Epithelial cell of prostate (primary cell): ENCODE results near the gene SLIT3.

Experiments
- DNase-seq: peaks from one replicate; pipeline ENCODE4 v3.0.0-alpha.2; 2011; ENCODE audit warnings: low read depth, low spot score
- H3K27ac ChIP-seq: fragments of 450-650 bp; 2 replicates; pipeline ENCODE4 v1.5.1; 2017; ENCODE audit warnings: mild to moderate bottlenecking

SLIT3 gene

DNA sequence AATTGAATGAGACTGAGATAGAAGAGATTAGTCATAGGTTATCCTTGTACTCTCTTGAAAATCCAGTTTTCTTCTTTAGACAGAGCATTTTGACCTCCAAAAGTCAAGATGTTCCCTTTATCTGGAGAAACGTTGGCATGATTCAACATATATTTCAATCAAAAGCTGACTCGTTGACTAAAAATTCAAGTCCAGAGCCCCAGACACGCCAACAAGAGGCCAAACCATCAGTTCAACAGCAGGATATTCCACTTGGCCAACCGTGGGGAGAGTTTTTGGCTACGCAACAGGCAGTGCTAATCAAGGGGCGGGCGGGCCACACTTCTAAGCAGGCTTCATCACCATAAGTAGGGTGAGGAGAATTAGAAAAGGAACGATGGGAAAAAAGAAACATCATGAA lies 119.1 kb downstream of the SLIT3 start:
- H3K27ac ChIP-seq: no peak overlapping the region
- no peak for DNase-seq

DNA sequence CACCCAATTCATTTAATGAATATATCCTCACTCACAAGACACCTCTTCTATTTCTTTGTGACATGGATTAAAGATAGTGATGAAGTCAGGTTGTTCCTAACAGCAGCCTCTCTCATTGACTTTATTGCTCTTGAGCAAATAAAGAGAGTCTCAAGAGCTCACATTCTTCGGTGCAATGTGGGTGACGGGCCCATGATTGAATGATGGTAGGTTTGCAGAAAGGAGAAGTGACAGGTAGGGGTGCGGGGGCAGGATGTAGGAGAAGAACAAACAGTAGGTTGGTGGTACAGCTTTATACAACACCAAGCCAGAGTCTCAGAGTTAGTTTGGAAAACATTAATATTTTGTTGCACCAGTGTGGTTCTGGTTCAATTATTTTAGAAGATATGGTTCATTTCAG lies 122.2 kb downstream of the SLIT3 start:
- no peak for DNase-seq

DNA sequence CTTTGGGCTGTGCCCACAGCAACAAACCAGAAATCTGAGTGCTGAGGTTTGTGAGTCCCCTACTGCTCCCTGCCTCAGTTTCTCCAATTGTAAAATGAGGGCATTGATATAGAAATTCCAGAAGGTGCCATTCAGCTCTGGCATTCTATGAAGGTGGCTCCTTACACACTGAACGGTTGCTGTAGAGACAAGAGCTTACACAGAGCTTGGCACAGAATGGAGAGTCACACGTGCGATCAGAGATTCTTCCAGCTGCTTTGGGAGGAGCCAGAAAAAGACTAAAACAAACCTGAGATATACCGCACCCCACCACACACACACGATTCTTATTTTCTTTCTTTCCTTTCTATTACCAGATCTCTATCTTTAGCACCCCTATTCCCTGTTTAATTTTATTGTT lies 122.7 kb downstream of the SLIT3 start:
- H3K27ac ChIP-seq: no peak overlapping the region
- no peak for DNase-seq

More for the DNA sequence above, 122.2 kb downstream of the SLIT3 start:
- H3K27ac ChIP-seq: no peak overlapping the region

DNA sequence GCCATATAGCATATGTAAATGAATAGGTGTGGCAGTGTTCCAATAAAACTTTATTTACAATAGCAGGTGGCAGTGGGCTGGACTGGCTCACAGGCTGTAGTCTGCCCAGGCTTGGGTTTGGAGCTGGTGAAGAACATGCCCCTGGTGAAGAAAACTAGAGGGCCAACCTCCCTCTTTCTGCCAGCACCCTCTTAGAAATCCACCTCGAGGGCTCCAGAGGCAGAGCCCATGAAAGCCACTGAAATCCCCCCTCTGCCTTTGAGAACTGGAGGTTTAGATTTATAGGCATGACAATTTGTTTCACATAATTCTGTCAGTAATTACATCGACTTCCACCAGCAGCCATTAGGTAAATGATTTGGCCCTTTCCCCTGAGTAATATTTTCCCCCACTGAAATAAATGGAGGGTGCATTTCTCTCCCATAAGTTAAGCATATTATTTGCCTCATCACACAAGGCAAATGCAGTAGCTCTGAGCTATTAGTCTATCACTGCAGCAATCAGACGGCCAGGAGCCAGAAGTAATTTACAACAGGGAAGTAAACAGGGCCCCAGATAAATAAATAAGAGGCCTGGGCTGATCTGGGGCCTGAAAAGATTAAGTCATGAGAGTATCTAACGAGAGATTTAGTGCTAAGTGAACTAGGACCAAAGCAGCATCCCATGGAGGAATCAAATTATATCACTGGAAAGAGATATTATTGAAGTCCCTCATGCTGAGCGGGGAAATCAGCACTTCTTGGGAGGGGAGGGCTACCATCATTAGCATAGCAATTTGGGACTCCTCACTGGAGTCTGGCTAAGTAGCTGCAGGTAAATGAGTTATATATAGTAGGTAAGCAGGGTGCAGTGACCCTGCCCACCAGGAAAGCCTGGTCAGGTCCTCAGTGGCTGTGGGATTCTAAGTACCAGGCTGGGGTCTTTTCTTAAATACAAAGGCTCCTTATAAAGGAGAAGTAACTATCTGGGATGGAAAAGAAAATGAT lies 123.9 kb downstream of the SLIT3 start:
- no peak for DNase-seq
- no peak overlapping the region for H3K27ac ChIP-seq

DNA sequence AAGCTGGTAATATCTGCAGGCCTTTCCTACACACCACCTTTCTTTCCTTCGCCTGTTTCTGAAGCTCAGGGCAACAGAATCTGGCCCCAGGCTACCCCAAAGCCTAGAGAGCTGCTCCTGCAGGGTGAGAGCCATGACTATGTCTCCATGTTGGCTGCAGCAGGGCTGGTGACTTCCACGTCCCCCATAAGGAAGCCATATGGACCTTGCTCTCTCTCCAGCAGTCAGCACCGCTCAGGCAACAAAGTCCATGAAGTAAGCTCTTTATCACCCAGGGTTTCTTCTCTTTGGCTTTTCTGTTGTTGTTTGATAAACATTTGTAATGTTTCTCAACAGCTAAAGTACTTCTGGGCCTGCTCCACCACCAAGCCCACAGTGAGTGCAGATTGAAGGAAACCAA lies 125.2 kb downstream of the SLIT3 start:
- DNase-seq: no peak
- no peak overlapping the region for H3K27ac ChIP-seq

DNA sequence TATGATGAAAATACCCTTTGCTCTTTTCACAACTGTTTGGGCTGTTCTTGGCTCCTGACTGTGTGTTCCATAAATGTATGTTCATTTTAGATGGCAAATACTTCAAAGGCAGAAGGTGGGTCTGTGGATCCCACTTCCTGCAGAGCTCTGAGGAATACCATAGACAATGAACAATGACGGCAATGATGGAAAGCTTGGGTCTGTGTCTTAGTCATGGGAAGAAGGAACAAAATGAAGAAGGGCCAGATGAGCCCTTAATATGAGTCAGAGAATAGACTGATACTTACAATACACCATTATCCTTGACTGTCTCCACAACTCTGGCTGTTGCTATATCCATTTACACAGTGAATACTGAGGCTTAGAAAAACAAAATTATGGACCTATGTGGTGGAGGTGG lies 126.0 kb downstream of the SLIT3 start:
- no peak for DNase-seq
- no peak overlapping the region for H3K27ac ChIP-seq

DNA sequence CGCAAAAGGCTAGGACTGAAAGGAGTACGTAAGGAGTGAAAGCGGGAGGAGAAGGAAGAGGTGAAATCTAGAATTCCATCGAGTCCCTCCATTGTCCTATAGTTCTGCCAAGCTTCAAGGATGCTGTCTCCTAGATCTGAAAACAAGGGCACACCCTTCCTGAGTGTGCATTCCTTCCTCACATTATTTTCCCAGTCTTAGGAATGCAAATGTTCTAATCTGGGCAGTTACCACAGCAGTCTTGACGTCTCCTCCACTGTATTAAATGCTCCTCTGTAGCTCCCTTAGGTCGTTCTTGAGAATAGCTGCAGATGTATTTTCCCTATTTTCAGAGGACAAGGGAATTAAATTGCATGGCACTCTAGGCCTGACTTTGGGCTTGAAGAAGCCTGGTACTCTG lies 127.6 kb downstream of the SLIT3 start:
- no peak overlapping the region for H3K27ac ChIP-seq
- DNase-seq: no peak

DNA sequence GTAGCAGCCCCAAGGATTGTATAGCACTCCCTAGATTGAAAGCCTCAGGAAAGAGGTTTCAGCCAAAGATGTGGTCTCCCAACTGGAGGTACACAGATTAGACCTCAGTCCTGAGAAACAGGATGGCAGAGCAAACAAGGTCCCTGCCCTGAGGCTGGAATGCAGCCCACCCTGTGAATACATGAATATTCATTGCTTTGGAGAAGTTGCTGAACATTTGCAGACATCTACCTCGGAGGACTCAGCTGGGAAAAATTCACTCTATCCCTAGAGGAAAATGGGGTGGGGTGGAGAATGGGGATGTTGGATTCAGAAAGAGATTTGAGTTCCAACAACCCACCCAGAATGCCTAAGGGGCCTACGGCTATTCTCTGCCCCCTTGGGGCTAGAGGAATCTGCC lies 129.4 kb downstream of the SLIT3 start:
- no peak overlapping the region for H3K27ac ChIP-seq
- no peak for DNase-seq

DNA sequence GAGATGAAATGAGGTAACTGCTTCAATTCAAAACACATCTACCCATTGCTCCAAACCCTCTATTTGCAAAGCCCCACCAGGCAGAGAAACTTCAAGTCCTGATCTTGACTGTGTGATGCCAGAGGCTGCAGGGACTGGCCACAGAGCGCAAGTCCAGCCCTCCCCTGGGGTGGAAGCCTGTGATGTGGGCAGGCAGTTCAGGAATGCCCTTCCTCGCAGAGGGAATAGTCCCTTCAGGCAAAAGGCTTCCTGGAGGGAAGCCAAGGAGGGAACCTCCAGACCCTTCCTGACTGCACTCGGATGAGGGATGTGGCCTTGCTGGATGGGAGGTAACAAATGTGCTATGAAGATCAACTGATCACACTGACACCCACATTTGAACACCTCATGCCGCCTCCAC lies 131.2 kb downstream of the SLIT3 start:
- H3K27ac ChIP-seq: no peak overlapping the region
- no peak for DNase-seq

DNA sequence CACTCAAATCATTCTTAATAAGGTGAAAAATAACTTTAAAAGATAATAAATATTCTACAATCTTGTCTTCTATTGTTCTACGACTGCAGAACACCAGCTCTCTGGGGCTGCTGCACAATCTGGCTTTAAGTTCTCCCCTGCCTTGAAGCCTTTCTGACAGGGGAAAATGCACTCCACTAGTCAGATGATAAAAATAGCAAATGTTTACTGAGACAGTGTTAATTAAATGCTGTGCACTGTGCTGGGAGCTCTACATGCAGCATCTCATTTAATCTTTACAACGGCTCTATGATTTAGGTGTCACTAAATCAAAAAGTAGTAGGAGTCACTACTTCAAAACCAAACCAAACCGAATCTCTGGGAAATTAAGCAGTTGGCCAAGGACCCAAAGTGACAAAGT lies 132.7 kb downstream of the SLIT3 start:
- no peak for DNase-seq
- no peak overlapping the region for H3K27ac ChIP-seq

DNA sequence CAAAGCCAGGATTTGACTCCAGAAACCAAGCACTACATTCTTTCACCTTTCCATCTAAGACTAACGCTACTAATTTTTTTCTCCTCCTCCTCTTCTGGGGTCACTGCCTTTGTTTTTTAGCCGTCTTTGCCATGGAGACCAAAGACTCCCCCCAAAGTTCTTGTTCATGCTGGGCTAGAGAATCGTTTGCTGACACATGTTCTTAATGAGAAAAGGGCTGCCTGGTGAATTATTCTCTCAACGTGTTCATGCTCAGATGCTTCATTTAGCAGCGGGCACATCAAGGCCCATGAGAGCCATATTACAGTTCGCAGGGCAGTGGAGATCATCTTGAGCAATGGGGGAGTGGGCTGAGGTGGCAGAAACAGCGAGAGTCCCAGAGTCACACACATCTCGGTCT lies 134.9 kb downstream of the SLIT3 start:
- no peak overlapping the region for H3K27ac ChIP-seq
- no peak for DNase-seq

DNA sequence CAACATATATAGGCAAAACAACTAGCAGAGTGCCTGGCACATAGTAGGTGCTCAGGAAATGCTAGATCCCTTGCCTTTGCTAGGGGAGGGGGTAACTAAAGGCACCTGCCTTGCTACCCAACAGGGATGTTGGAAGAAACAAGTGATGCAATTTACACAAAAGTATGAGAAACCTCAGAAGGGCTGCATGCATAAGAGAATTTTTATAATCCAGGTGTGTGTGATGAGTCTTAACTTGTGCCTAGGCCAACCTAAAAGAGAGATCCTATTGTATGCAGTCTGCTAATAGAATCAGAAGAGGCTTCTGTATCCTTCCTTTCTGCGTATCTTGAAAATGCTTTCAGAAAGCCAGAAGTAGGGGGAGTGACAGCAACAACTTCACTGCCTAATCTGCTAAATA lies 135.9 kb downstream of the SLIT3 start:
- DNase-seq: no peak
- peak overlapping the region; percentile 86 for H3K27ac ChIP-seq

DNA sequence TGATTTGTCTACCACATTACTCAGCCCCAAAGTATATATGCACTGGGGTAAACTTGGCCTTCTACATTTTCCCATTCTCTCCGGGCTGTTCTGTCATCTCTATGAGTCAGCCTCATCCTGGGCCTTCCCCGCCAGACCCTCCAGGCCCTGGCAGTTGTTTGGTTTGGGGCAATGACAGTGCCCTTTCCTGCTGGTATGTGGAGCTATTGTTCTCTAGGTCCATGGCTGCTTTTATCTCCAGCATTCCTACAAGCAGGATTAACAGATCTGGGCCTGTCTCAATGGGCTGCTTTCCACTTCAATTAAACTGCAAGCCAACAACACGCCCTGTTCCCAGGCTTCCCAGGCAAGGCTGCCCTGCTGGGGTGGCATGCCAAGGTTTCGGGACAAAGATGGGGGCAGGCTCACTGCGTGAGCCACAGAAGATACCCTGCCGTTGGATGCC lies 136.4 kb downstream of the SLIT3 start:
- DNase-seq: no peak
- H3K27ac ChIP-seq: peak overlapping the region; percentile 86

DNA sequence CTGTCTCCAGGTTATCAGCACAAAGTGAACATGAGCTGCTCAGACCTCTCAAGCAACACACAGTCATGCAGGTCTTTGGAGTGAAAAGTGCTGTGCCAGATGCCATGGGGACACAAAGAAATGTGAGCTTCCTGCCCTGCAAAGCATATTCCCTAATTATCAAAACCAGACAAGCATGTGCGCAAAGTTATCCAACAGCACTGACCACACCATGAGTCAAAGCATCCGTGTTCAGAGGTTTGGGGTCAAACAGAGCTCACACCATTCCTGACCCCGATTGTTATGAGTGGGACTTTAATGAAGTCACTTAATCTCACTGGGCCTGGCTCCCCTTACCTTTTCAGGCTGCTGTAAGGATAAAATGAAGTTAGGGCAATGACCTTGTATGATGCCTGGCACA lies 138.5 kb downstream of the SLIT3 start:
- DNase-seq: no peak
- H3K27ac ChIP-seq: no peak overlapping the region

DNA sequence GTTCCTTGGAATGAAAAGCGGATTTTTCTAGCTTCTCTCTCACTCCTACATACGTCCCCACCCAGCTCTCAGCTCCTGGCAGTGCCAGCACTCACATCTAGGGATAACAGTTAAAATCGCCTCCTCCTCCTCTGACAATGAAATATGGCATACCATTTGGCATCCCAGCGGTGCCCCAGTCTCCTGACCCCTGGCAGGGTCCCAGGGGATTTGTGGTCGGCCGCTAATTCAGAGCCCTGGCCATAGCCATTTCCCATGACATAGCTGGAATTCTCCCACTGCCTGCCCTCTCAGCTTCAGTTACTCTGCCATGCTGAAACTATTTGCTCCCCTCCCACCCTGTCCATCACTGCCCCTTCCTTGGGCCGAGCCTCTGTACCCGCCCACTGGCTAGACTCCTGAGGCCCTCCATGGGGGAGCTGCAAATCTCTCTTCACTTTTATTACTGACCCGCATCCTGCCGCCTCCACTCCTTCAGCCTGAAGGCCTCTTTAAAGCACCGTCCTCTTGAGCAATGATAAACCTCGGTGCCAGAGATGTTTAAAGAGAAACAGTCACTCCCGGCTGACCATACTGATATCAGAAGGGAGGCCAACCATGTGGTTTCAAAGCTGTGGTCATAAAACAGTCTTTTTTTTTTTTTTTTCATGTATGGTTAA lies 139.8 kb downstream of the SLIT3 start:
- DNase-seq: no peak
- peak overlapping the region; percentile 36 for H3K27ac ChIP-seq

DNA sequence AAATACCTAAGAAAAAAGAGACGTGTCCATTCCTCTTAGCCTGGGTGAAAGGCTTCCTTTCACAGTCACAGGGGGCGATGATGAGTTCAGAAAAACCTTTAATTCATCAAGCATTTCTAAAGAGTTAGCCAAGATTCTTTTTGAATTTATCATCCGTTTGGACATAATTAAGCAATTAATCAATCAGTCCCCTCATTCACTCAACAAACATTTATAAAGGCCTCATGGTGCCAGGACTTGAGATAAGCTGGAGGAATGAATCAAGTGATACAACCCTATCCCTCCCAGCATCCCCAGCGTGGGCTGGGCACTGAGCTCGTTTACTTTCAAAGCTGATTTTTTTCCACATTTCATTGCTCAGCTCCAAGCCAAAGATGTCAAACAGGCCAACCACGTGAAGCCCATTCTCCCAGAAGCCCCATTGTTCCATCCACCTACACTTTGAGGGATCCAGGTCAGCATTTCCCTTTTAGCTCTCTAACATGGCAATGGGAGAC lies 140.5 kb downstream of the SLIT3 start:
- DNase-seq: no peak
- H3K27ac ChIP-seq: peak overlapping the region; percentile 36

DNA sequence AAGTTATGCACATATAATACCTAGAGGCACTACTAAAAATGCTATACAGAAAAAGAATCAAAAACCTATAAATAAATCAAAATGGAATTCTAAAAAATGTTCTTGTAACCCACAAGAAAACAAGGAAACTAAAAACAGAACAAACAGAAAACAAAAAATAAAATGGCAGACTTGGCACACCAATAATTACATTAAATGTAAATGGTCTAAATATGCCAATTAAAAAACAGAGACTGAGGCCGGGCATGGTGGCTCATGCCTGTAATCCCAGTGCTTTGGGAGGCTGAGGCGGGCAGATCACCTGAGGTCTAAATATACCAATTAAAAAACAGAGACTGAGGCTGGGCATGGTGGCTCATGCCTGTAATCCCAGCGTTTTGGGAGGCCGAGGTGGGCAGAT lies 142.2 kb downstream of the SLIT3 start:
- DNase-seq: no peak
- no peak overlapping the region for H3K27ac ChIP-seq

DNA sequence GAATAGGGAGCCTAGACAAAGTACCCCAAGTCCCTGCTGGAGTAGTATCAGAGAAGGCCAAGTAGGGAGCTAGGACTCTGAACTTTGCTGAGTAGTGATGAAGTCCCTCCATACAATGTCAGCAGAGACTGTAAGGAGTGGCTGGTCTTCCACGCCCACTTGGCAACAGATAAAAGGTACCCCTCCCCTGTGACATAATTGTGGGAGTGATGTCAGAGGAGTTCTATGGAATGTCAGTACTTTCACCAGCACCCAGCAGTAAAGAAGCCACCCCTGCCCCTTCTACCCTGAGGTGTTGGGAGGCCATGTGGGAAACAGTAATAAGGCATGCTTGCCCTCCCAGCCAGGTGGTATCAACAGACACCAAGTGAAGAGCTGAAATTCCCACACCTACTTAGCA lies 143.9 kb downstream of the SLIT3 start:
- no peak for DNase-seq
- H3K27ac ChIP-seq: no peak overlapping the region

DNA sequence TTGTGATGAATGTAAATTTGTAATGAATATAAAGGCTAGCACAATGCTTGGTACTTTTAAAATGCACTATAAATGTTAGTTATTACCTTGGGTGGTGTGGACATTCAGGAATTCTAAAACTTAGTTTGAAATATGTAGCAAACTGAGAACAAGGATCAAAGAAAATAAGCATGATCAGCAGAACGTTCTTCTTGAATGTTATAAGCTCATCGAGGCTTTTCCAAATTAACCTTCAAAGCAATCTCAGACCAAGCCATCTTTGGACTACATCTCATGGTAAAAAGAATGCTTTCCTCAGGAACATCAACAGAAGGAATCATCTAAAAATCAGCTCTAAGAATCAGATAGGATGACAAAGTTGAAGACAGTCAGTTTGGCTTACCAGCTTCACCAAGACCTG lies 146.3 kb downstream of the SLIT3 start:
- H3K27ac ChIP-seq: no peak overlapping the region
- DNase-seq: no peak

DNA sequence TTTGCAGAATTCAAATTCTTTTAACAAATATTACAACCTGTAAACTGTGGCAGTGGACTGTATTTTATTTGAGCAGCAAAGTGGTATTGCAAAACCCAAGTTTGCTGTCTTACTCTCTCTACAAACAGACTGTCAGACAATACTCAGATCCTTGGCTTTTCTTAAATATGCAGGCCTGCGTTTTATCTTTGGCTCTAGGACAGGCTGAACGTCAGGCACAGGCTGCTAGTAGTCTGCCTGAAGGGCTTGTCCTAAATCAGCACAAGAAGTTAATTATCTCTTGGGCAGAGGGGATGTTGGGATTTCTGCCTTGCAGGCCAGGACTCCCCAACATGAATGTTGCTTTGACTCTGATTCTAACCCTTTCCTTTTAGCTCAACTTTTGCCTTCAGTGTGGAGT lies 147.5 kb downstream of the SLIT3 start:
- DNase-seq: no peak
- H3K27ac ChIP-seq: no peak overlapping the region

DNA sequence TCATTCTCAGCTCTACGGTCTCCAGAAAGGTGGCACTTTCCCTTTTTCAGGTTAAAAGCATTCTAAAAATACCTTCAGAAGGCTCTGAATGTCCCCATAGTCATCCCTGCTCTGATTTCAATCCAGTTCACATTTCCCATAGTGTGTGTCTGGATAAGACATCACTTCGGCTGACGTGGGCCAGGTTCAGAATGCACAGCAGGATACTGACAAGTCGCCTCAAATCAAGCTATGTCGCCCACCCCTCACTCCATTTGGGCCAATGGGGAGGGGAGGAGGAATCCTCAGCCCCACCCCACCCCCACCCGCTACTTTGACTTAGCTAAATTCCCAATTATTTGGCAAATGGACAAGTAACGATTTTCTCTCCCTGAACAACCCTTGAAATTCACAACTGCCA lies 148.0 kb downstream of the SLIT3 start:
- no peak overlapping the region for H3K27ac ChIP-seq
- no peak for DNase-seq
